GM19463 (cell line): ENCODE measurements around the gene DNAL1.
"Not testable (repeated sequence)": the region's sequence is repeated elsewhere in the genome, so short reads cannot be mapped to it uniquely, and the experiment has no call there.

ENCODE experiments used
- ATAC-seq: cut with Tn5 transposase; IDR thresholded peaks from one replicate; pipeline ENCODE4 v1.9.1; 2021; ENCODE audit warnings: mild to moderate bottlenecking, moderate library complexity; ENCODE audit not compliant: unreplicated experiment

Gene DNAL1

GRCh38 chr14:73696466-73697400 is 51.9 kb downstream of the DNAL1 start:
- ATAC-seq, result peak; percentile 87

- ATAC-seq, result no peak
These were observed 55.5 kb downstream of the DNAL1 start for GRCh38 chr14:73700325-73700724.

GRCh38 chr14:73708076-73708475 is 63.3 kb downstream of the DNAL1 start:
- ATAC-seq, result not testable (repeated sequence)

- no peak for ATAC-seq
These were observed 65.2 kb downstream of the DNAL1 start for GRCh38 chr14:73709904-73710469.

GRCh38 chr14:73710737-73711136 is 66.0 kb downstream of the DNAL1 start:
- ATAC-seq, result no peak

- no peak for ATAC-seq
These were observed 67.3 kb downstream of the DNAL1 start for GRCh38 chr14:73712071-73712506.

- ATAC-seq, result peak; percentile 36
These were observed 67.9 kb downstream of the DNAL1 start for GRCh38 chr14:73712540-73713180.

- ATAC-seq, result no peak
These were observed 68.5 kb downstream of the DNAL1 start for GRCh38 chr14:73713206-73713802.

- ATAC-seq, result peak; percentile 72
These were observed 69.2 kb downstream of the DNAL1 start, which contains the start of gene PNMA1 for GRCh38 chr14:73713803-73714655. Gene PNMA1, minus strand, starts transcription at chr14:73714384. Its CDS starts 745 bp downstream, at chr14:73713639.

- ATAC-seq, result no peak
These were observed 69.9 kb downstream of the DNAL1 start for GRCh38 chr14:73714656-73715081.

GRCh38 chr14:73715707-73716106 is 70.9 kb downstream of the DNAL1 start:
- no peak for ATAC-seq

GRCh38 chr14:73717266-73717665 is 72.5 kb downstream of the DNAL1 start:
- no peak for ATAC-seq

- no peak for ATAC-seq
These were observed 73.1 kb downstream of the DNAL1 start for GRCh38 chr14:73717711-73718417.

- no peak for ATAC-seq
These were observed 73.8 kb downstream of the DNAL1 start for GRCh38 chr14:73718418-73719251.

GRCh38 chr14:73719361-73719760 is 74.6 kb downstream of the DNAL1 start:
- no peak for ATAC-seq

- no peak for ATAC-seq
These were observed 75.0 kb downstream of the DNAL1 start for GRCh38 chr14:73719791-73720190.

- ATAC-seq, result no peak
These were observed 75.8 kb downstream of the DNAL1 start for GRCh38 chr14:73720636-73721035.

GRCh38 chr14:73721101-73721821 is 76.5 kb downstream of the DNAL1 start:
- ATAC-seq, result no peak
